OCI-LY7 (cell line): ENCODE measurements around the gene GAREM1. TPM values are rescaled to one million over a fixed set of nuclear protein-coding genes. Genes with fewer than 3 reads are reported as not detected.

Experiments used
- BruUV-seq: library from RNA; stranded (reverse); fragments of 400-500 nt; replicated peaks from 2 replicates; lab custom pipeline; 2021; lab: Mats Ljungman, UMichigan
- CTCF ChIA-PET: fragments of 300-600 bp; sonication (Branson Sonifier 250); formaldehyde crosslinking; loops from one replicate; lab custom pipeline; 2022; ENCODE audit warnings: antibody characterized with exemption; ENCODE audit not compliant: unreplicated experiment; lab: Charles Lee
- POLR2A ChIA-PET: fragments of 300-600 bp; sonication (Branson Sonifier 250); formaldehyde crosslinking; loops from one replicate; lab custom pipeline; 2022; ENCODE audit warnings: antibody characterized with exemption; lab: Charles Lee
- DNase-seq: peaks from one replicate; pipeline ENCODE4 v3.0.0-alpha.2; 2015; ENCODE audit warnings: low spot score
- H2AFZ ChIP-seq: fragments of 200-600 bp; sonication (generic), shearing (Covaris generic); 2 replicates; pipeline ENCODE4 v1.6.1; 2014; ENCODE audit warnings: mild to moderate bottlenecking, antibody characterized with exemption, low read length, moderate library complexity
- H3K27ac ChIP-seq: fragments of 200-600 bp; sonication (generic); 2 replicates; pipeline ENCODE4 v1.5.1; 2014; ENCODE audit warnings: mixed run types, low read depth, mild to moderate bottlenecking, moderate library complexity, low read length, inconsistent platforms; ENCODE audit not compliant: poor library complexity, severe bottlenecking
- H3K36me3 ChIP-seq: fragments of 200-600 bp; sonication (generic); 2 replicates; pipeline ENCODE4 v1.6.1; 2014; ENCODE audit warnings: mild to moderate bottlenecking, antibody characterized with exemption, low read length, moderate library complexity, mixed read lengths; ENCODE audit not compliant: insufficient read depth
- H3K4me1 ChIP-seq: fragments of 200-600 bp; sonication (generic); 2 replicates; pipeline ENCODE4 v1.5.1; 2014; ENCODE audit warnings: mild to moderate bottlenecking, low read length; ENCODE audit not compliant: insufficient read depth, poor library complexity, severe bottlenecking
- H3K4me2 ChIP-seq: fragments of 200-600 bp; sonication (generic); 2 replicates; pipeline ENCODE4 v1.6.1; 2014; ENCODE audit warnings: mild to moderate bottlenecking, low read length
- H3K4me3 ChIP-seq: fragments of 200-600 bp; sonication (generic); 2 replicates; pipeline ENCODE4 v1.5.1; 2014; ENCODE audit warnings: mild to moderate bottlenecking, low read depth, low read length; ENCODE audit not compliant: poor library complexity, severe bottlenecking
- H3K79me2 ChIP-seq: fragments of 200-600 bp; sonication (generic); 2 replicates; pipeline ENCODE4 v1.6.1; 2016; ENCODE audit warnings: low read depth, mild to moderate bottlenecking, low read length, moderate library complexity, mixed read lengths; ENCODE audit not compliant: insufficient read depth
- H3K9me2 ChIP-seq: fragments of 200-600 bp; sonication (generic); 2 replicates; pipeline ENCODE4 v1.6.1; 2016; ENCODE audit warnings: mild to moderate bottlenecking, low read length, mixed read lengths; ENCODE audit not compliant: insufficient read depth
- H3K9me3 ChIP-seq: fragments of 200-600 bp; sonication (generic); 2 replicates; pipeline ENCODE4 v1.6.1; 2014; ENCODE audit warnings: mild to moderate bottlenecking, mixed run types, low read length, mixed read lengths
- H4K20me1 ChIP-seq: fragments of 200-600 bp; sonication (generic); 2 replicates; pipeline ENCODE4 v1.6.1; 2014; ENCODE audit warnings: mild to moderate bottlenecking, antibody characterized with exemption, low read length, moderate library complexity, mixed read lengths; ENCODE audit not compliant: insufficient read depth
- EZH2phosphoT487 ChIP-seq: fragments of 200-600 bp; sonication (generic); IDR thresholded peaks from 2 replicates; pipeline ENCODE4 v1.6.1; 2018; ENCODE audit warnings: low read depth, borderline replicate concordance, mild to moderate bottlenecking, mixed run types, antibody characterized with exemption, low read length, moderate library complexity, mixed read lengths
- intact Hi-C: fragments of 100-400 bp; cut with micrococcal nuclease; formaldehyde crosslinking; loops from one replicate; pipeline ENCODE4 v1.10.0; 2022; ENCODE audit not compliant: unreplicated experiment
- total RNA-seq, 2 experiments: library from RNA; depleted of rRNA in 1 of 2; stranded (reverse); fragments of >200 nt in 1 of 2; shearing (Covaris generic) in 1 of 2; gene quantifications; 2 replicates each; pipeline ENCODE4 v1.2.3, GENCODE V29; 2014 to 2022
- TF ChIP-seq, protein P1 (sequence below): fragments of 200-600 bp; sonication (generic); conservative IDR thresholded peaks from 2 replicates; pipeline ENCODE4 v1.5.1; 2014; ENCODE audit warnings: mild to moderate bottlenecking, antibody characterized with exemption, low read length, moderate library complexity, mixed read lengths

GAREM1 gene
- total RNA-seq, 2 experiments from 2014 or later: 1.0 to 2.7 TPM

- no peaks in the 10 kb centered on the region for H3K36me3 ChIP-seq
- no peaks in the 10 kb centered on the region for H3K9me3 ChIP-seq
- TF ChIP-seq, protein P1, sequence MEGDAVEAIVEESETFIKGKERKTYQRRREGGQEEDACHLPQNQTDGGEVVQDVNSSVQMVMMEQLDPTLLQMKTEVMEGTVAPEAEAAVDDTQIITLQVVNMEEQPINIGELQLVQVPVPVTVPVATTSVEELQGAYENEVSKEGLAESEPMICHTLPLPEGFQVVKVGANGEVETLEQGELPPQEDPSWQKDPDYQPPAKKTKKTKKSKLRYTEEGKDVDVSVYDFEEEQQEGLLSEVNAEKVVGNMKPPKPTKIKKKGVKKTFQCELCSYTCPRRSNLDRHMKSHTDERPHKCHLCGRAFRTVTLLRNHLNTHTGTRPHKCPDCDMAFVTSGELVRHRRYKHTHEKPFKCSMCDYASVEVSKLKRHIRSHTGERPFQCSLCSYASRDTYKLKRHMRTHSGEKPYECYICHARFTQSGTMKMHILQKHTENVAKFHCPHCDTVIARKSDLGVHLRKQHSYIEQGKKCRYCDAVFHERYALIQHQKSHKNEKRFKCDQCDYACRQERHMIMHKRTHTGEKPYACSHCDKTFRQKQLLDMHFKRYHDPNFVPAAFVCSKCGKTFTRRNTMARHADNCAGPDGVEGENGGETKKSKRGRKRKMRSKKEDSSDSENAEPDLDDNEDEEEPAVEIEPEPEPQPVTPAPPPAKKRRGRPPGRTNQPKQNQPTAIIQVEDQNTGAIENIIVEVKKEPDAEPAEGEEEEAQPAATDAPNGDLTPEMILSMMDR: no peak
- TF ChIP-seq EZH2phosphoT487: no peak
- no peak for DNase-seq
- no peaks in the 10 kb centered on the region for H3K79me2 ChIP-seq
- H3K27ac ChIP-seq: no peak overlapping the region
- ChIA-PET CTCF (no interaction called here), POLR2A (interaction anchor here (0.5 kb wide), 1 partner anchor 350 kb away, joined by 3 read pairs; no protein-coding TSS in a partner anchor)
- no peaks in the 10 kb centered on the region for H3K4me1 ChIP-seq
- H3K9me2 ChIP-seq: no peaks in the 10 kb centered on the region
- no peak overlapping the region for H3K4me3 ChIP-seq
- H3K4me2 ChIP-seq: no peak overlapping the region
- no peak overlapping the region for H2AFZ ChIP-seq
- H4K20me1 ChIP-seq: no peaks in the 10 kb centered on the region
- intact Hi-C loops: no loop called here
- BruUV-seq: no TSS peak
Observed at GRCh38 chr18:32252141-32252860, 218.4 kb downstream of the GAREM1 start.

DNA sequence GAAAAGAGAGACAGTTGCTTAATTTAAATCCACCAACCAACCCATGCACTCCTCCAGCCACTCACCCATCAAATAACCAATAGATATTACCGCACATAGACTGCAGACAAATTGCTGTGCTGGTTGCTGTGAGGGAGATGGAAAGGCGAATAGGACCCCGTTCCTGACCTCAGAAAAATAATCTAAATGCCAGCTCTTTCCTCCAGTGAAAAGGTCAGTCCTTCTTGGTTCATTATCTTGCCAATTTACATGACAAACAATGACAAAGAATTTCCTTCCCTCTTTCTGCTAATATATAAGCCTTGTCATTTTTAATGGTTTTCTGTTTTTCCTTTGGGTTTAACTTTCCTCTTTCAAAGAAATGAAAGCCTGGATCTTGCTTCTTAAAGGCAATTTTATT, 219.2 kb downstream of the GAREM1 start:
- Histone ChIP-seq H3K9me2 (no peaks in the 10 kb centered on the region), H3K4me2 (no peak overlapping the region), H3K79me2 (no peaks in the 10 kb centered on the region), H3K4me3 (no peak overlapping the region), H4K20me1 (no peaks in the 10 kb centered on the region), H3K4me1 (no peaks in the 10 kb centered on the region), H3K9me3 (no peaks in the 10 kb centered on the region), H3K27ac (no peak overlapping the region), H2AFZ (no peak overlapping the region), H3K36me3 (no peaks in the 10 kb centered on the region)
- intact Hi-C loops: no loop called here
- ChIA-PET POLR2A (interaction anchor here (0.5 kb wide), 1 partner anchor 349 kb away, joined by 3 read pairs; no protein-coding TSS in a partner anchor), CTCF (no interaction called here)
- no peak for DNase-seq
- BruUV-seq: no TSS peak
- no peak for TF ChIP-seq EZH2phosphoT487
- TF ChIP-seq, protein P1: no peak
